Mucosa of stomach (tissue), 1 donor: ENCODE measurements around the gene KRR1.

ENCODE experiments used
- H3K27me3 ChIP-seq: one replicate; pipeline ENCODE4 v1.7.0; 2013; ENCODE audit warnings: mild to moderate bottlenecking, low read length; ENCODE audit not compliant: control insufficient read depth, insufficient read depth
- H3K36me3 ChIP-seq: one replicate; pipeline ENCODE4 v1.7.0; 2013; ENCODE audit warnings: low read length; ENCODE audit not compliant: control insufficient read depth, insufficient read depth
- H3K4me1 ChIP-seq: one replicate; pipeline ENCODE4 v1.7.0; 2013; ENCODE audit warnings: mild to moderate bottlenecking, low read length; ENCODE audit not compliant: control insufficient read depth, insufficient read depth
- H3K4me3 ChIP-seq: one replicate; pipeline ENCODE4 v1.7.0; 2013; ENCODE audit warnings: low read length
- H3K9ac ChIP-seq: one replicate; pipeline ENCODE4 v1.7.0; 2013; ENCODE audit warnings: mild to moderate bottlenecking, low read length, moderate library complexity
- H3K9me3 ChIP-seq: one replicate; pipeline ENCODE4 v1.7.0; 2013; ENCODE audit warnings: mild to moderate bottlenecking, low read length, moderate library complexity; ENCODE audit not compliant: control insufficient read depth
- donor health status: Pancreatic carcinoma.

The KRR1 gene

GRCh38 chr12:75482646-75483045 is 28.8 kb downstream of the KRR1 start:
- Histone ChIP-seq H3K36me3 (no peaks in the 10 kb centered on the region), H3K4me1 (no peaks in the 10 kb centered on the region), H3K4me3 (no peak overlapping the region), H3K9ac (no peak overlapping the region), H3K27me3 (no peaks in the 10 kb centered on the region), H3K9me3 (no peaks in the 10 kb centered on the region)

GRCh38 chr12:75481774-75482173 is 29.6 kb downstream of the KRR1 start:
- Histone ChIP-seq H3K9ac (no peak overlapping the region), H3K4me3 (no peak overlapping the region), H3K36me3 (no peaks in the 10 kb centered on the region)

GRCh38 chr12:75481013-75481705 is 30.2 kb downstream of the KRR1 start:
- no peaks in the 10 kb centered on the region for H3K4me1 ChIP-seq

More at GRCh38 chr12:75481774-75482173, 29.6 kb downstream of the KRR1 start:
- Histone ChIP-seq H3K4me1 (no peaks in the 10 kb centered on the region), H3K9me3 (no peaks in the 10 kb centered on the region), H3K27me3 (no peaks in the 10 kb centered on the region)

GRCh38 chr12:75480469-75480949 is 30.9 kb downstream of the KRR1 start, which contains the start of gene GLIPR1:
Gene GLIPR1 (plus strand): TSS chr12:75480755. CDS start chr12:75480881, 126 bp downstream.
- no peaks in the 10 kb centered on the region for H3K36me3 ChIP-seq
- H3K4me1 ChIP-seq: no peaks in the 10 kb centered on the region
- no peaks in the 10 kb centered on the region for H3K9me3 ChIP-seq
- H3K4me3 ChIP-seq: peak within 1 kb of the TSS; percentile 42
- H3K27me3 ChIP-seq: no peaks in the 10 kb centered on the region
- peak within 1 kb of the TSS; percentile 69 for H3K9ac ChIP-seq

More at GRCh38 chr12:75481013-75481705, 30.2 kb downstream of the KRR1 start:
- H3K36me3 ChIP-seq: no peaks in the 10 kb centered on the region
- H3K9ac ChIP-seq: peak overlapping the region; percentile 69
- H3K9me3 ChIP-seq: no peaks in the 10 kb centered on the region
- peak overlapping the region; percentile 42 for H3K4me3 ChIP-seq
- H3K27me3 ChIP-seq: no peaks in the 10 kb centered on the region

GRCh38 chr12:75479963-75480461 is 31.4 kb downstream of the KRR1 start:
- no peaks in the 10 kb centered on the region for H3K4me1 ChIP-seq
- no peaks in the 10 kb centered on the region for H3K36me3 ChIP-seq
- H3K9me3 ChIP-seq: no peaks in the 10 kb centered on the region
- no peaks in the 10 kb centered on the region for H3K27me3 ChIP-seq
- H3K4me3 ChIP-seq: no peak overlapping the region
- H3K9ac ChIP-seq: peak overlapping the region; percentile 69

- no peaks in the 10 kb centered on the region for H3K36me3 ChIP-seq
- no peaks in the 10 kb centered on the region for H3K4me1 ChIP-seq
- no peak overlapping the region for H3K4me3 ChIP-seq
- H3K9me3 ChIP-seq: no peaks in the 10 kb centered on the region
- no peak overlapping the region for H3K9ac ChIP-seq
- no peaks in the 10 kb centered on the region for H3K27me3 ChIP-seq
Observed at GRCh38 chr12:75478116-75478794, 33.2 kb downstream of the KRR1 start.

GRCh38 chr12:75477137-75477536 is 34.3 kb downstream of the KRR1 start:
- Histone ChIP-seq H3K27me3 (no peaks in the 10 kb centered on the region), H3K9me3 (no peaks in the 10 kb centered on the region), H3K4me1 (no peaks in the 10 kb centered on the region), H3K9ac (no peak overlapping the region), H3K36me3 (no peaks in the 10 kb centered on the region), H3K4me3 (no peak overlapping the region)

GRCh38 chr12:75476071-75476470 is 35.3 kb downstream of the KRR1 start:
- no peak overlapping the region for H3K9ac ChIP-seq
- no peaks in the 10 kb centered on the region for H3K9me3 ChIP-seq
- no peaks in the 10 kb centered on the region for H3K4me1 ChIP-seq
- H3K27me3 ChIP-seq: peaks cover 2% of the 10 kb centered on the region
- no peak overlapping the region for H3K4me3 ChIP-seq
- no peaks in the 10 kb centered on the region for H3K36me3 ChIP-seq

GRCh38 chr12:75474116-75474515 is 37.3 kb downstream of the KRR1 start:
- H3K4me3 ChIP-seq: no peak overlapping the region
- no peaks in the 10 kb centered on the region for H3K4me1 ChIP-seq
- H3K27me3 ChIP-seq: peaks cover 2% of the 10 kb centered on the region
- no peaks in the 10 kb centered on the region for H3K9me3 ChIP-seq
- no peaks in the 10 kb centered on the region for H3K36me3 ChIP-seq
- no peak overlapping the region for H3K9ac ChIP-seq

GRCh38 chr12:75471902-75472890 is 39.2 kb downstream of the KRR1 start:
- no peaks in the 10 kb centered on the region for H3K36me3 ChIP-seq
- H3K9ac ChIP-seq: no peak overlapping the region
- peaks cover 2% of the 10 kb centered on the region for H3K27me3 ChIP-seq
- no peaks in the 10 kb centered on the region for H3K4me1 ChIP-seq
- H3K4me3 ChIP-seq: no peak overlapping the region
- no peaks in the 10 kb centered on the region for H3K9me3 ChIP-seq

- Histone ChIP-seq H3K4me1 (no peaks in the 10 kb centered on the region), H3K4me3 (no peak overlapping the region), H3K27me3 (no peaks in the 10 kb centered on the region), H3K9me3 (no peaks in the 10 kb centered on the region), H3K9ac (no peak overlapping the region), H3K36me3 (no peaks in the 10 kb centered on the region)
Observed at GRCh38 chr12:75460204-75460603, 51.2 kb downstream of the KRR1 start.
